GM19193 (cell line): ENCODE data around the gene CLSTN2.

ENCODE experiments used
- POLR2A ChIP-seq: IDR thresholded peaks from 4 replicates; pipeline ENCODE4 v1.6.1; 2011; ENCODE audit not compliant: insufficient read depth, insufficient read length; ENCODE audit errors: extremely low read depth

CLSTN2 gene

DNA sequence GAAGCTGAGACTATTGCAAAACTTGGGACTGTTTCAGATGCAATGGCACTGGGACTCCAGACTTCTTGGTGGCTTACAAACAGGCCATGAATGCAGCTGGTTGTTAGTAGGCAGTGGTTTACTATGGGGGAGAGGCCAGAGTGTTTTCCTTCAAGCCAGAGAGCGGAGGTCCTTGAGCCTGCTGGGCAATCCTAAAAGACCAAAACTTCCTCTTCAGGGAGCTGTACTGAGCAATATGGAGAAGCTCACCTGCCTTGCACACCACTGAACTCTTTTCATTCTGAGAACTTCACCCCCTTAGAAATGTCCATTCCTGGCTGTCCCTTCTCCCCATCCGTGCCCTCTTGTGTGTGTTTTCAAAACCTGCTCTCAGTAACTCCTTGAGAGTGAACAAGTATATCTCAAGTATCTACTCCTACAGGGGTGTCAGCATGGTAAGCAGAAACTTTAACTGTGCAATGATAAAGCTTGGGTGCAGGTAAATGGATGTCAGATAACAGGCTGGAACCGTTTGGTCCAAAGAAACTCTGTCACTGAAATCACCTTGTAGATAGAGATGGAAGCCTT lies 213.9 kb downstream of the CLSTN2 start:
- no peak for TF ChIP-seq POLR2A

DNA sequence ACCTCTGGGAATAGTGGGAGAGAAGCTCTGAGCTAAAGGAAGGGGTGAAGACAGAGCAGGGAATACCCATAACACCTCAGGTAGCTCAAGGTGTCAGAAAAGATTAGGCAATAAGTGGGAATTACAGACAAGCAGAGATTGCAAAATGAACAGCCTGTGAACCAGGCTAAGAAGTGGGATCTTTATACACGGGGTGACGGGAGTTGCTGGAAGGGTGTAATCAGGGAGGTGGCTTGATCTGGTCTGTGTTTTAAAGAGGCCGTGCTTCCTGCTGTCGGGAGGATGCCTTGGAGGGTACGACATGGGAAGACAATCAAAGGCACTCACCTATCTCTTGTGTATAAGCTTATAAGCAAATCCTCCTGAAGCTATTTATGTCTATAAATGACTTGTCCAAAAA lies 216.3 kb downstream of the CLSTN2 start:
- TF ChIP-seq POLR2A: no peak

- no peak for TF ChIP-seq POLR2A
Measured at GRCh38 chr3:140152851-140153639, 218.1 kb downstream of the CLSTN2 start.

DNA sequence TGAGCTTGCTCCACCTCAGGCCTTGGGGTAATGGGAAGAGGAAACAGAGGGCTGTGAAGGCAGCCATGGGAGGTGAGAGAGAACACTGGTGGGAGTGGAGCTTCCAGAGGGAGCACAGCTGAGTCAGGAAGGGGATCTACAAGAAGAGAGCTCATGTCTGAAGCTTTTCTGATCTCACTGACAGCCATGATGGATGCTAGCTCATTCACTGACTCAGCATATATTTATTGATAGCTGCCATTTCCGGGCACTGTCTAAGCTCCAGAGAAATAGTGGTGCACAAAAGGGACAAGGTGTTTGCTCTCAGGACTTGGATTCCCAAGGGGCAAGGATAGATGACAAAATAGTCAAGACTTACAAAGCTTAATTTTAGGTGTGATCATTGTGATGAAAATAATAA lies 218.8 kb downstream of the CLSTN2 start:
- TF ChIP-seq POLR2A: no peak

GRCh38 chr3:140157161-140157560 lies 222.2 kb downstream of the CLSTN2 start:
- no peak for TF ChIP-seq POLR2A

DNA sequence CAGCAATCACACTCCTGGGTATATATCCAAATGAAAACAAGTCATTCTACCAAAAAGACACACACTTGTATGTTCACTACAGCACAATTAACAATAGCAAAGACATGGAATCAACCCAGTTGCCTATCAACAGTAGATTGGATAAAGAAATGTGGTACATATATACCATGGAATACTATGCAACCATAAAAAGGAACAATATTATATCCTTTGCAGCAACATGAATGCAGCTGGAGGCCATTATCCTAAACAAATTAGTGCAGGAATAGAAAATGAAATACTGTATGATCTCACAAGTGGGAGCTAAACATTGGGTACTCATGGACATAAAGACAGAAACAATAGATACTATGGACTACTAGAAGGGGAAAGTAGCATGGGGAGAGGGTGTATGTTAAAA lies 224.7 kb downstream of the CLSTN2 start:
- no peak for TF ChIP-seq POLR2A

- TF ChIP-seq POLR2A: no peak
Measured at GRCh38 chr3:140160553-140160952, 225.6 kb downstream of the CLSTN2 start.

GRCh38 chr3:140162551-140162950 lies 227.6 kb downstream of the CLSTN2 start:
- TF ChIP-seq POLR2A: no peak

DNA sequence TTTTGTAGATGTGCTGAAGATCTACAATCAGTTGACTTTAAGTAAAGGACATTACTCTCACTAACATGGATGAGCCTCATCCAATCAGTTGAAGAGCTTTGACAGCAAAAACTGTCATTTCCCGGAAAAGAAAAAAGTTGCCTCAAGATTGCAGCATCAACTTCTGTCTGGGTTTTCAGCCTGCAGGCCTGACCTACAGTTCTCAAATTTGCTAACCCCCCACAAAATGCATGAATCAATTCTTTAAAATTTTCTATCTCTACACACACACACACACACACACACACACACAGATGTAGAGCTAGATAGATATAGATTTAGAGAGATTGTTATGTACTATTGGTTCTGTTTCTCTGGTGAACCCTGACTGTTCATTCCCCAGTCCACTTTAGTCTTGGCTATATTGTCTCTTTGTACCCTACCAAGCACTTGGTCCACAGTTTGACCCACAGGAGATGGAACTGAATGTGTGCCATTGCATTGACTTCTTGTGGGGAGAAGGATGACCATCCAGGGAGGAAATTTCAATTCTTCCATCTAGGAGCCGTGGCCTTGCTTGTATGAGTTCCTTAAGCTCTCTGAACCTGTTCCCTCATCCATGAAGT lies 228.3 kb downstream of the CLSTN2 start:
- TF ChIP-seq POLR2A: no peak

DNA sequence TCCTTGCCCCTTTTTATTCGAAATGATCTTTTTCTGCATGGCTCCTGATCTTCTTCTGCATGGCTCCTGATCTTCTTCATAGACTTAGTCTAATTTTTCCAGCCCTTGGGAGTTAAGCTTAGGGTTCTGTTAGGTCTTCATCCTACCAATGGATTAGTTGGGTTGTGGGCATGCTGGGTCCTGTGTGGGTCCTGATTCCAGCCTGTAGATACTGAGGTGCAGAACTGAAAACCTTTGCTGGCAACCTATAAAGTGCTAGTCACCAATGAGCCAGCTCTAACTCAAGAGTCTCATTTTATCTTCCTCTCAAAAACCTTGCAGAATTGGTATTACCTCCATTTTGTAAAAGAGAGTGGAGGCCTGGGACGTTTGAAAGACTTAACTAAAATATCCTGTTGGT lies 229.2 kb downstream of the CLSTN2 start:
- TF ChIP-seq POLR2A: no peak

- no peak for TF ChIP-seq POLR2A
Measured at GRCh38 chr3:140164922-140165590, 230.1 kb downstream of the CLSTN2 start.

DNA sequence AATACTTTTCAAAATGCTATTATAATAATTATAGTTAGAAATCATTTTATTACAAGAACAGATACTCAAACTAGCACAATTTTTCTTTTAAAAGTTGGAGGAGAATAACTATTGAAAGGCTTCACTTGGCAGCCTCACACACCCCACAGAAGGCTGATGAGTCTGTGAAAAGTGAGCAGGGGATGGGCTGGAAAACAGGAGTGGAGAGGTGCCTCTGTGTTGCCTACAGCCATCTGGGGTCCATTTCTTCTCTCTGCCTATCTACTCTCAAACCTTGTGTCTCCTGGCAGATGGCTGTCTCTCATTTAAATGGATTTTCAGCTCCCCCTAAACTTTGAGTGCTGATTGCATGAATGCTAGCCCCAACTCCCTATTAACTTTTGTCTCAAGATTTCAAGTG lies 230.8 kb downstream of the CLSTN2 start:
- no peak for TF ChIP-seq POLR2A

DNA sequence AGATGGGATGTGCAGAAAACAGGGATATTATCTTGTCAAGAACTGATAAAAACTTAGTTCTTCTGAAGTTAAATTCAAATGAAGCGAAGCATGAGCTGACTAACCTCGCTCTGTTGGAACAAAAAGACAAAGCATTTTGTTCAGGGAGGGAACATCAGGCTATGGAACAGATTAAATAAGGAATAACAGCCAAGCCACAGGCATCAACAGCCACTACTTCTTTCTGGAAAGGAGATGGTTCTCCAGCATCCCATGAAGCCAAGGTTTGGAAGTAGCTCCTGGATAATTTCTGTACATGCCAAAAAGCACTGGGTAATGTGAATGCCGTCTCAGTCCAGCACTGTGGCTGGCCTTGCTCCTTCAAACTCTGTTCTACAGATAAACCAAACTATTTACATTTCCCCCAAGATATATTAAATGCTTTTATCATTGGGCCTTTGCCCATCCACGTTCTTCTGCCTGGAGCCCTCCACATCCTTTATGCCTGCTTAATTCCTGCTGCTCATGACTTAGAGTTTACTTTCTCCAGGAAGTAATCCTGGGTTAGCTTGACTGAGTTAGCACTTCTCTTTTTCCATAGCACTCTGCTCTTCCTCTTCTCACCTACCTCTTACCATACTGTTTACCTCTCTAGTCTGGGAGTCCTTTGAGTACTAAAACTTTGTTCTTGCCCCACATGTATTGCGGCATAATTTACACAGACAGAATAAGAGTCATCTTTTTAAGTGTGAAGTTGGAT lies 232.0 kb downstream of the CLSTN2 start:
- no peak for TF ChIP-seq POLR2A

GRCh38 chr3:140167600-140168281 lies 232.8 kb downstream of the CLSTN2 start:
- TF ChIP-seq POLR2A: no peak
